Thyroid gland (tissue), 4 donors: Measurements from ENCODE around the gene HINT1. TPM values are rescaled to one million over a fixed set of nuclear protein-coding genes. Genes with fewer than 3 reads are reported as not detected.

Experiments
- DNase-seq, 2 donors: peaks; one replicate each; pipeline ENCODE4 v3.0.0-alpha.2; 2019
- H3K27ac ChIP-seq, 3 donors: fragments of 200-600 bp; sonication (generic); 1 replicate in 2 of 3; 2 replicates in 1 of 3; pipeline ENCODE4 v1.5.1; 2016 to 2019; ENCODE audit warnings: mild to moderate bottlenecking in 1 of 3, moderate library complexity in 1 of 3
- H3K27me3 ChIP-seq: fragments of 200-600 bp; sonication (generic); one replicate; pipeline ENCODE4 v1.5.1; 2019
- H3K36me3 ChIP-seq, 2 donors: fragments of 200-600 bp; sonication (generic); one replicate each; pipeline ENCODE4 v1.5.1; 2016 to 2019
- H3K4me1 ChIP-seq, 2 donors: fragments of 200-600 bp; sonication (generic); one replicate each; pipeline ENCODE4 v1.5.1; 2017 to 2019
- H3K4me3 ChIP-seq, 3 donors: fragments of 200-600 bp; sonication (generic); replicated peaks in 1 of 3; 1 replicate in 2 of 3; 2 replicates in 1 of 3; pipeline ENCODE4 v1.5.1; 2016; ENCODE audit warnings: mild to moderate bottlenecking in 1 of 3
- H3K9me3 ChIP-seq: fragments of 200-600 bp; sonication (generic); one replicate; pipeline ENCODE4 v1.5.1; 2017
- CTCF ChIP-seq, 6 experiments: fragments of 200-600 bp in 3 of 6; fragments of 450-650 bp in 3 of 6; sonication (generic) in 3 of 6; IDR thresholded peaks; one replicate each; pipeline ENCODE4 v1.5.1; 2016 to 2019; ENCODE audit warnings: antibody characterized with exemption in 6 of 6, mild to moderate bottlenecking in 2 of 6, inconsistent platforms in 1 of 6, moderate library complexity in 1 of 6
- POLR2A ChIP-seq, 2 donors: fragments of 450-650 bp; IDR thresholded peaks; one replicate each; pipeline ENCODE4 v1.6.1; 2017; ENCODE audit warnings: antibody characterized with exemption in 2 of 2, mild to moderate bottlenecking in 2 of 2, moderate library complexity in 1 of 2
- WGBS, 2 donors: methylation state at CpG; one replicate each; pipeline ENCODE4 v1.1.5; 2017; 5-methylcytosine and 5-hydroxymethylcytosine counted together
- intact Hi-C: fragments of 100-400 bp; cut with DNase I; formaldehyde crosslinking; loops from one replicate; pipeline ENCODE4 v1.15.1; 2023
- total RNA-seq, 4 donors: library from RNA; depleted of rRNA; stranded (reverse); fragments of >200 nt; gene quantifications; one replicate each; pipeline ENCODE4 v1.2.3, GENCODE V29; 2016

Gene HINT1
- total RNA-seq, 4 donors from 2014 or later = 173 to 361 (median 276) TPM

DNA sequence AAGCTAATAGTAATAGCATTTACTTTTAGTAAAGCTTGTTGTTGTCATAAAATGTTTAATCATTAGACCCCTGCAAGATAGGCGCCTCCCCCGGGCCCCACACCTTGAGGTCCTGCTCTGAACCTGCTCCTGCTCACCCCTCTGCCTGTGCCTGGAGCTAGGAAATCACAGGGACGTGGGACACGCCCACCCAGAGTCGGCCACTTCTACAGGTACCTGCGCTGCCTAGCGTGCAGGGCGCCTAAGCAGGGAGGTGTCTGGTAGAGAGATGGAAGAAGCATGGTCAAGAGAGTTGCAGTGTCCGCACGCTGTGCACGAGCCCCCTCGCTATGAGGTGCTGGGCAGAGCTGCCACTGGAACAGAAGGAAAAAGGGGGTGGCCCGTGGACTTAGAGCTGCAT lies 52.6 kb downstream of the HINT1 start:
- Histone ChIP-seq H3K4me1 (no peaks in the 10 kb centered on the region), H3K36me3 (no peaks in the 10 kb centered on the region), H3K27ac (no peak overlapping the region), H3K9me3 (no peaks in the 10 kb centered on the region), H3K4me3 (no peak overlapping the region), H3K27me3 (no peaks in the 10 kb centered on the region)
- TF ChIP-seq POLR2A (IDR thresholded peaks at IDR 0.05) (no peak), CTCF (IDR thresholded peaks at IDR 0.05) (no peak)
- WGBS, 2 donors = 84 to 87% methylated on average over 13 of the region's 13 CpGs
- intact Hi-C loops = no loop called here
- DNase-seq = no peak

DNA sequence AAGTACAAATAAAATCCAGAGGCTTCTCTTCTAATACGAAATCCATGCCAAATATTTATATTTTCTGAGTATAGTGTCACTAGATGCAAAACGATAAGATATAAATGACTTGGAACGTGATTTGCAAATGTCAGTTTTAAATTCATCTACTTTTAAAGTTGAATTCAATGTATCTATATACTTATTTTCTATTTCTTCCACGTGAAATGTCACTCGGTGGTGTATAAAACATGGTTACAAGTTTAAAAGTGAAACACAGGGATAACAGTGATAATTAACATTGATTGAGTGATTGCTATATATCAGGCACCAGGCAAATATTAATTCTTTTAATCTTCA lies 54.8 kb downstream of the HINT1 start:
- intact Hi-C loops = no loop called here
- TF ChIP-seq CTCF (IDR thresholded peaks at IDR 0.05) (no peak), POLR2A (IDR thresholded peaks at IDR 0.05) (no peak)
- WGBS, 2 donors = 31 to 36% methylated on average over 5 of the region's 5 CpGs
- Histone ChIP-seq H3K36me3 (no peaks in the 10 kb centered on the region), H3K9me3 (no peaks in the 10 kb centered on the region), H3K27me3 (no peaks in the 10 kb centered on the region), H3K4me3 (no peak overlapping the region), H3K27ac (no peak overlapping the region), H3K4me1 (no peaks in the 10 kb centered on the region)
- no peak for DNase-seq

DNA sequence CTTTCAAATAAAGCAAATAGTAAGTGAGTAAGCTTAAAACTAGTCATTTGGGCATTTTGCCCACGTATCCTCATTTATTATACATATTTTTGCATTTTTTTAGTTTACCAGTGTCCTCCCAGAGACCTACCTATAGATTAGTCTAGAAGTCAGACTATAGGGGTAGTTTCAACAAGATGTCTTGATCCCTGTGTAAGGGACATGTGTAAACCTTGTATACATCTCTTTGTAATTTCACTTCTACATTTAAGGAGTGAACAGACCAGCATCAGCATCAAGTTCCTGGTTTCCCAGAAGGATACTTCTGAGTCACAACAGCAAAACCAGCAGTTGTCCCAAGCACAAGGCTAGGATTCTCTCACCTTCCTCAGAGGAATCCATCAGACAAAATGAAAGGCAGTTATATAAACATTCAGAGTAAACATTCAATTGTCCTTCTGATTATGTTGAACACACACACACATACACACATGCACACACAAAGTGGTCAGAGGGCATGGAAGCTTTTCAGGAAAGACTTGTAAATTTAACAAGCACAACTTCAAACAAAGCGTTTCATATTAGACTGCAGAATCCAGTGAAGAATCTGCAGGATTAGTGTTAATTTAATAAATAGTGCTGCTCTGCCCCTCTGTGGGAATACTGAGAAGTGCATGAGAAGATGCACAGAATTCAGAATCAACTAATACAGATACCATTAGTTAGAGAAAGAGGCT lies 55.4 kb downstream of the HINT1 start:
- H3K4me1 ChIP-seq = no peaks in the 10 kb centered on the region
- H3K9me3 ChIP-seq = no peaks in the 10 kb centered on the region
- no peaks in the 10 kb centered on the region for H3K27me3 ChIP-seq
- H3K36me3 ChIP-seq = no peaks in the 10 kb centered on the region
- peak in 1 of 2 donors; percentile 7 for DNase-seq
- no peak overlapping the region for H3K4me3 ChIP-seq
- no peak overlapping the region for H3K27ac ChIP-seq
- intact Hi-C loops = no loop called here
- WGBS, 2 donors = 42 to 48% methylated on average over 2 of the region's 2 CpGs
- TF ChIP-seq POLR2A (IDR thresholded peaks at IDR 0.05) (no peak), CTCF (IDR thresholded peaks at IDR 0.05) (peak; percentile 29 to 80 (median 57))

Other genes with a start within 250 kb of the HINT1 start
- 10 to 100 TPM in 2 of 4 donors, 1 to 10 TPM in 2; 8.8 to 13.2 (median 9.5) TPM for gene LYRM7, start 5.7 kb upstream of the HINT1 start, total RNA-seq
- gene CDC42SE2, start 98.8 kb upstream of the HINT1 start, total RNA-seq = 10 to 100 TPM; 74.9 to 92.5 (median 83.8) TPM